Measurements from ENCODE around the gene PLAC1. TPM values are rescaled to one million over a fixed set of nuclear protein-coding genes. Genes with fewer than 3 reads are reported as not detected.

PLAC1 gene, protein sequence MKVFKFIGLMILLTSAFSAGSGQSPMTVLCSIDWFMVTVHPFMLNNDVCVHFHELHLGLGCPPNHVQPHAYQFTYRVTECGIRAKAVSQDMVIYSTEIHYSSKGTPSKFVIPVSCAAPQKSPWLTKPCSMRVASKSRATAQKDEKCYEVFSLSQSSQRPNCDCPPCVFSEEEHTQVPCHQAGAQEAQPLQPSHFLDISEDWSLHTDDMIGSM
- total RNA-seq (2021; ENCODE audit: unreplicated experiment) (0.51 TPM), Bru-seq, nascent RNA (percentile 16 among the genes with signal in this experiment), BruChase-seq, experiment 1, labeled RNA remaining after a 2-hour chase (percentile 17 among the genes with signal in this experiment), BruChase-seq, experiment 2, labeled RNA remaining after a 6-hour chase (percentile 17 among the genes with signal in this experiment)
- 0.27 TPM for polyA plus RNA-seq (2012; ENCODE audit: insufficient read length)
- long read RNA-seq, result 0 reads

DNA sequence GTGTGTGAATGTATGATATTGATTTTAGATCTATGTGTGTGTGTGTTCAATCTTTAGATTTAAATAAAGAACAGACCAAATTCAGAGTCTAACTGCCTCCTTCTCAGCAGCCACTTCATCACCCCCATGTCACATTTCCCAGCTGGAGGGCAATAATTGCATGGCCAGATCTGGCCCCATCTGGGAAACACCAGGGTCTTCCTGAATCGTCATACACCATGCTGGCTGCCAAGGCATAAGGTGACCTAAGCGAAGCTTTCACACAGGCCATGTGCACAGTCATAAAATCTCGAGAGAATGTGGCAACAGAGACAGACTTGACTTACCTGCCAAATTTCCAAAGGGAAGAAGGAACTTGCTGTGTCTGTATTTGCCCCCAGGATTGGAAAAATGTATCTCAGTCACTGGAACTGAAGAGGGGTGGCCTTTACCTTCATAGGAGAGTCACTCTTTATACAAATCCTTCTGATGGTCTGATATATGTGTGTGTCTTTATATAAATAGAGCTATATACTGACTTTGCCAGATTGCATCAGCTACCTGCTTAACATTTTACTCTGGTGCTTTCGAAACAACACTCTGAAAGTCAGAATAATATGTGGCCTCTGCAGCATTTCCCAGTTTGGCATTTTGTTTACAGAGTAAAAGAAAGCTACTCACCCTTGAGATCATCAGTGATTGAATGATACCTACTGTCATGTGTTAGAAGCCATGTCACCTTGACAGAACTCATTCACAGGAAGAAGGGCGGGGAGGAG lies at the start of gene PLAC1:
Gene PLAC1, minus strand, starts transcription at position 470 of the 758 bp plus-strand sequence. CDS start 91,789 bp downstream, outside the sequence.
- no peaks in the 10 kb centered on the region for H3K4me1 ChIP-seq (ENCODE audit: control insufficient read depth, insufficient read depth, low read length)
- no peaks in the 10 kb centered on the region for H3K27me3 ChIP-seq (ENCODE audit: control insufficient read depth, insufficient read depth, low read length)
- H3K9me3 ChIP-seq (ENCODE audit: control insufficient read depth, insufficient read depth, low read depth, low read length), result no peaks in the 10 kb centered on the region
- intact Hi-C loops (cut with micrococcal nuclease; ENCODE audit: unreplicated experiment) (no loop called here), in situ Hi-C loops (cut with HindIII; ENCODE audit: low pct_unique_long_range_greater_than_20kb, low sequenced_read_pairs) (no loop called here)
- no peak within 1 kb of the TSS for H3K27ac ChIP-seq (ENCODE audit: low read length)
- no peak within 1 kb of the TSS for H3K4me3 ChIP-seq (ENCODE audit: low read depth in 2 of 2, low read length in 2 of 2)
- no peaks in the 10 kb centered on the region for H3K36me3 ChIP-seq (ENCODE audit: control insufficient read depth, insufficient read depth, low read length)
- no peak for DNase-seq (ENCODE audit: low read depth, low spot score)
- TF ChIP-seq SIN3A (IDR thresholded peaks at IDR 0.05; ENCODE audit: borderline replicate concordance, insufficient read depth, low read depth, low read length) (no peak), POLR2AphosphoS5 (IDR thresholded peaks at IDR 0.05; ENCODE audit: low read depth, low read length) (no peak), TCF7L2 (IDR thresholded peaks at IDR 0.05; ENCODE audit: low read depth, low read length) (no peak)
- TF ChIP-seq, protein P1, sequence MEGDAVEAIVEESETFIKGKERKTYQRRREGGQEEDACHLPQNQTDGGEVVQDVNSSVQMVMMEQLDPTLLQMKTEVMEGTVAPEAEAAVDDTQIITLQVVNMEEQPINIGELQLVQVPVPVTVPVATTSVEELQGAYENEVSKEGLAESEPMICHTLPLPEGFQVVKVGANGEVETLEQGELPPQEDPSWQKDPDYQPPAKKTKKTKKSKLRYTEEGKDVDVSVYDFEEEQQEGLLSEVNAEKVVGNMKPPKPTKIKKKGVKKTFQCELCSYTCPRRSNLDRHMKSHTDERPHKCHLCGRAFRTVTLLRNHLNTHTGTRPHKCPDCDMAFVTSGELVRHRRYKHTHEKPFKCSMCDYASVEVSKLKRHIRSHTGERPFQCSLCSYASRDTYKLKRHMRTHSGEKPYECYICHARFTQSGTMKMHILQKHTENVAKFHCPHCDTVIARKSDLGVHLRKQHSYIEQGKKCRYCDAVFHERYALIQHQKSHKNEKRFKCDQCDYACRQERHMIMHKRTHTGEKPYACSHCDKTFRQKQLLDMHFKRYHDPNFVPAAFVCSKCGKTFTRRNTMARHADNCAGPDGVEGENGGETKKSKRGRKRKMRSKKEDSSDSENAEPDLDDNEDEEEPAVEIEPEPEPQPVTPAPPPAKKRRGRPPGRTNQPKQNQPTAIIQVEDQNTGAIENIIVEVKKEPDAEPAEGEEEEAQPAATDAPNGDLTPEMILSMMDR (IDR thresholded peaks at IDR 0.05), result no peak
- TF ChIP-seq, protein P2, sequence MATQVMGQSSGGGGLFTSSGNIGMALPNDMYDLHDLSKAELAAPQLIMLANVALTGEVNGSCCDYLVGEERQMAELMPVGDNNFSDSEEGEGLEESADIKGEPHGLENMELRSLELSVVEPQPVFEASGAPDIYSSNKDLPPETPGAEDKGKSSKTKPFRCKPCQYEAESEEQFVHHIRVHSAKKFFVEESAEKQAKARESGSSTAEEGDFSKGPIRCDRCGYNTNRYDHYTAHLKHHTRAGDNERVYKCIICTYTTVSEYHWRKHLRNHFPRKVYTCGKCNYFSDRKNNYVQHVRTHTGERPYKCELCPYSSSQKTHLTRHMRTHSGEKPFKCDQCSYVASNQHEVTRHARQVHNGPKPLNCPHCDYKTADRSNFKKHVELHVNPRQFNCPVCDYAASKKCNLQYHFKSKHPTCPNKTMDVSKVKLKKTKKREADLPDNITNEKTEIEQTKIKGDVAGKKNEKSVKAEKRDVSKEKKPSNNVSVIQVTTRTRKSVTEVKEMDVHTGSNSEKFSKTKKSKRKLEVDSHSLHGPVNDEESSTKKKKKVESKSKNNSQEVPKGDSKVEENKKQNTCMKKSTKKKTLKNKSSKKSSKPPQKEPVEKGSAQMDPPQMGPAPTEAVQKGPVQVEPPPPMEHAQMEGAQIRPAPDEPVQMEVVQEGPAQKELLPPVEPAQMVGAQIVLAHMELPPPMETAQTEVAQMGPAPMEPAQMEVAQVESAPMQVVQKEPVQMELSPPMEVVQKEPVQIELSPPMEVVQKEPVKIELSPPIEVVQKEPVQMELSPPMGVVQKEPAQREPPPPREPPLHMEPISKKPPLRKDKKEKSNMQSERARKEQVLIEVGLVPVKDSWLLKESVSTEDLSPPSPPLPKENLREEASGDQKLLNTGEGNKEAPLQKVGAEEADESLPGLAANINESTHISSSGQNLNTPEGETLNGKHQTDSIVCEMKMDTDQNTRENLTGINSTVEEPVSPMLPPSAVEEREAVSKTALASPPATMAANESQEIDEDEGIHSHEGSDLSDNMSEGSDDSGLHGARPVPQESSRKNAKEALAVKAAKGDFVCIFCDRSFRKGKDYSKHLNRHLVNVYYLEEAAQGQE (IDR thresholded peaks at IDR 0.05; ENCODE audit: insufficient read depth in 1 of 2, low read depth in 2 of 2, low read length in 1 of 2), result no peak
- BruUV-seq (replicated peaks), result no TSS peak
- ChIA-PET CTCF (no interaction called here), POLR2A (no interaction called here)
- ATAC-seq, result no peak

DNA sequence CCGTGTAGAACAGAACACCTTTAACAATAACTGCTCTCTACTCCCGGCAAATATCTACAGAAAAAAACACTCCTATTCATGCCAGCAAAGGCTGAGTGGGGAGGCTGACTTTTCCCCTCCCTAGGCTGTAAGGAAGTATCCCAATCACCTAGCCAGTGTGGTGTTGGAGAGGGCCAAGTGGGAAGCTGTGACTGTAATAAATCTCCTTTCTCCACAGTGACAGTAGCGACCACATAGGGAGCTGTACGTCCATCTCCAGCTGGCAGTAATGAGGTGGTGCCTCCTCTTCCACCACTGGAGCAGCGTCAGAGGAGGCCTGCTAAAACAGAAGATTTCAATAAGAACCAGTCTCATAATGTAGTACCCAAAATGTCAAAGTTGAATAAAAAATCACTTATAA lies 47.9 kb upstream of the PLAC1 start:
- CTCF ChIA-PET, result no interaction called here

More for the DNA sequence above, 47.9 kb upstream of the PLAC1 start:
- Histone ChIP-seq H3K36me3 (ENCODE audit: control insufficient read depth, insufficient read depth, low read length) (no peaks in the 10 kb centered on the region), H3K27me3 (ENCODE audit: control insufficient read depth, insufficient read depth, low read length) (no peaks in the 10 kb centered on the region), H3K4me3 (ENCODE audit: low read depth in 2 of 2, low read length in 2 of 2) (no peak overlapping the region), H3K4me1 (ENCODE audit: control insufficient read depth, insufficient read depth, low read length) (no peaks in the 10 kb centered on the region), H3K27ac (ENCODE audit: low read length) (no peak overlapping the region), H3K9me3 (ENCODE audit: control insufficient read depth, insufficient read depth, low read depth, low read length) (no peaks in the 10 kb centered on the region)
- in situ Hi-C loops (cut with HindIII; ENCODE audit: low pct_unique_long_range_greater_than_20kb, low sequenced_read_pairs), result no loop called here
- TF ChIP-seq SIN3A (IDR thresholded peaks at IDR 0.05; ENCODE audit: borderline replicate concordance, insufficient read depth, low read depth, low read length) (no peak), TCF7L2 (IDR thresholded peaks at IDR 0.05; ENCODE audit: low read depth, low read length) (no peak)
- TF ChIP-seq, protein P1 (IDR thresholded peaks at IDR 0.05), result no peak
- POLR2A ChIA-PET, result no interaction called here
- no TSS peak for BruUV-seq (replicated peaks)
- intact Hi-C loops (cut with micrococcal nuclease; ENCODE audit: unreplicated experiment), result no loop called here
- DNase-seq (ENCODE audit: low read depth, low spot score), result no peak
- no peak for ATAC-seq
